ENCODE data around the gene SLC39A1.

The SLC39A1 gene

GRCh38 chr1:153945795-153946621 lies 17.3 kb downstream of the SLC39A1 start:
- peak; percentile 93 to 96 for DNase-seq

GRCh38 chr1:153945131-153945794 lies 18.1 kb downstream of the SLC39A1 start:
- peak; percentile 70 to 86 for DNase-seq

GRCh38 chr1:153944827-153945117 lies 18.6 kb downstream of the SLC39A1 start:
- DNase-seq = no peak

GRCh38 chr1:153944005-153944826 lies 19.1 kb downstream of the SLC39A1 start:
- DNase-seq = no peak

GRCh38 chr1:153942766-153943549 lies 20.4 kb downstream of the SLC39A1 start:
- no peak for DNase-seq

- no peak for DNase-seq
These were observed 21.3 kb downstream of the SLC39A1 start for GRCh38 chr1:153941826-153942725.

GRCh38 chr1:153940756-153941155 lies 22.6 kb downstream of the SLC39A1 start:
- DNase-seq = no peak

GRCh38 chr1:153939476-153939875 lies 23.9 kb downstream of the SLC39A1 start:
- no peak for DNase-seq

- DNase-seq = no peak
These were observed 24.3 kb downstream of the SLC39A1 start for GRCh38 chr1:153938996-153939395.

- no peak for DNase-seq
These were observed 26.0 kb downstream of the SLC39A1 start for GRCh38 chr1:153937331-153937730.

- DNase-seq = no peak
These were observed 27.1 kb downstream of the SLC39A1 start for GRCh38 chr1:153936011-153936802.

- no peak for DNase-seq
These were observed 28.6 kb downstream of the SLC39A1 start for GRCh38 chr1:153934746-153935145.

- DNase-seq = no peak
These were observed 29.4 kb downstream of the SLC39A1 start for GRCh38 chr1:153933955-153934354.

- no peak for DNase-seq
These were observed 29.9 kb downstream of the SLC39A1 start for GRCh38 chr1:153933430-153933829.

- DNase-seq = no peak
These were observed 30.9 kb downstream of the SLC39A1 start for GRCh38 chr1:153932156-153933131.

GRCh38 chr1:153929981-153930948 lies 33.1 kb downstream of the SLC39A1 start:
- no peak for DNase-seq

GRCh38 chr1:153929426-153929825 lies 33.9 kb downstream of the SLC39A1 start:
- DNase-seq = no peak

- DNase-seq = no peak
These were observed 34.5 kb downstream of the SLC39A1 start for GRCh38 chr1:153928791-153929341.

All from bone marrow (tissue), 2 donors.